GM21529 (cell line): ENCODE data around the gene MATN1.

Experiments used
- ATAC-seq: cut with Tn5 transposase; IDR thresholded peaks from one replicate; pipeline ENCODE4 v1.9.1; 2021; ENCODE audit not compliant: unreplicated experiment

MATN1 gene

GRCh38 chr1:30684881-30685795 is 38.2 kb downstream of the MATN1 start:
- ATAC-seq = no peak

- ATAC-seq = no peak
These were observed 39.1 kb downstream of the MATN1 start for GRCh38 chr1:30684259-30684658.

GRCh38 chr1:30683699-30684098 is 39.7 kb downstream of the MATN1 start:
- no peak for ATAC-seq

GRCh38 chr1:30682396-30683275 is 40.7 kb downstream of the MATN1 start:
- ATAC-seq = no peak

GRCh38 chr1:30681782-30682181 is 41.6 kb downstream of the MATN1 start:
- no peak for ATAC-seq

- no peak for ATAC-seq
These were observed 42.5 kb downstream of the MATN1 start for GRCh38 chr1:30680879-30681278.

- no peak for ATAC-seq
These were observed 43.0 kb downstream of the MATN1 start for GRCh38 chr1:30680429-30680828.

- no peak for ATAC-seq
These were observed 43.4 kb downstream of the MATN1 start for GRCh38 chr1:30679976-30680305.

GRCh38 chr1:30679201-30679975 is 44.0 kb downstream of the MATN1 start:
- no peak for ATAC-seq

GRCh38 chr1:30678209-30678608 is 45.2 kb downstream of the MATN1 start:
- no peak for ATAC-seq

- ATAC-seq = no peak
These were observed 45.9 kb downstream of the MATN1 start for GRCh38 chr1:30677471-30677870.

GRCh38 chr1:30675761-30676160 is 47.6 kb downstream of the MATN1 start:
- ATAC-seq = no peak

- no peak for ATAC-seq
These were observed 48.1 kb downstream of the MATN1 start for GRCh38 chr1:30675289-30675688.

GRCh38 chr1:30673395-30673794 is 50.0 kb downstream of the MATN1 start:
- no peak for ATAC-seq

- ATAC-seq = no peak
These were observed 50.7 kb downstream of the MATN1 start for GRCh38 chr1:30672661-30673060.

GRCh38 chr1:30670240-30671060 is 52.9 kb downstream of the MATN1 start:
- no peak for ATAC-seq

- no peak for ATAC-seq
These were observed 54.6 kb downstream of the MATN1 start for GRCh38 chr1:30668546-30669327.

- ATAC-seq = no peak
These were observed 55.4 kb downstream of the MATN1 start for GRCh38 chr1:30668024-30668423.

- ATAC-seq = no peak
These were observed 56.6 kb downstream of the MATN1 start for GRCh38 chr1:30666756-30667273.
